Breast epithelium (tissue), 3 donors: ENCODE data around the gene CCL18.
"Not testable (repeated sequence)": the region's sequence is repeated elsewhere in the genome, so short reads cannot be mapped to it uniquely, and the experiment has no call there.

Experiments used
- POLR2A ChIP-seq: fragments of 450-650 bp; IDR thresholded peaks from one replicate; pipeline ENCODE4 v1.6.1; 2016; ENCODE audit warnings: antibody characterized with exemption, mild to moderate bottlenecking, moderate library complexity
- POLR2AphosphoS5 ChIP-seq, 3 donors: sonication (generic); formaldehyde crosslinking; IDR thresholded peaks; one replicate each; pipeline ENCODE4 v1.6.1; 2017; ENCODE audit warnings: antibody characterized with exemption in 3 of 3

GRCh38 chr17:36083691-36084090, 19.6 kb downstream of the CCL18 start:
- not testable (repeated sequence) for TF ChIP-seq POLR2A; POLR2AphosphoS5 (IDR thresholded peaks at IDR 0.05)
